Measurements from ENCODE around the gene INKA2. TPM values are rescaled to one million over a fixed set of nuclear protein-coding genes. Genes with fewer than 3 reads are reported as not detected.

The INKA2 gene
- total RNA-seq, 1 donor from 2014 or later, result 3.0 TPM

GRCh38 chr1:111734426-111734825 lies 4.8 kb downstream of the INKA2 start:
- no peak overlapping the region for H3K4me3 ChIP-seq (ENCODE audit: low read depth, low read length)
- no peak for TF ChIP-seq CTCF (IDR thresholded peaks at IDR 0.05; ENCODE audit: insufficient read depth, low read length, poor library complexity, severe bottlenecking)
- no peaks in the 10 kb centered on the region for H3K36me3 ChIP-seq (ENCODE audit: control insufficient read depth, insufficient read depth, low read length)
- H3K27me3 ChIP-seq (ENCODE audit: control insufficient read depth, insufficient read depth, low read length), result peaks cover 2% of the 10 kb centered on the region
- DNase-seq (ENCODE audit: low read depth), result no peak

- no peak for TF ChIP-seq CTCF (IDR thresholded peaks at IDR 0.05; ENCODE audit: insufficient read depth, low read length, poor library complexity, severe bottlenecking)
- no peak for DNase-seq (ENCODE audit: low read depth)
- H3K36me3 ChIP-seq (ENCODE audit: control insufficient read depth, insufficient read depth, low read length), result no peaks in the 10 kb centered on the region
- no peak overlapping the region for H3K4me3 ChIP-seq (ENCODE audit: low read depth, low read length)
- H3K27me3 ChIP-seq (ENCODE audit: control insufficient read depth, insufficient read depth, low read length), result peaks cover 2% of the 10 kb centered on the region
These were observed 5.2 kb downstream of the INKA2 start for GRCh38 chr1:111733992-111734341.

GRCh38 chr1:111733183-111733991 lies 5.8 kb downstream of the INKA2 start:
- DNase-seq (ENCODE audit: low read depth), result no peak
- Histone ChIP-seq H3K4me3 (ENCODE audit: low read depth, low read length) (no peak overlapping the region), H3K27me3 (ENCODE audit: control insufficient read depth, insufficient read depth, low read length) (peaks cover 2% of the 10 kb centered on the region), H3K36me3 (ENCODE audit: control insufficient read depth, insufficient read depth, low read length) (no peaks in the 10 kb centered on the region)
- no peak for TF ChIP-seq CTCF (IDR thresholded peaks at IDR 0.05; ENCODE audit: insufficient read depth, low read length, poor library complexity, severe bottlenecking)

- H3K4me3 ChIP-seq (ENCODE audit: low read depth, low read length), result no peak overlapping the region
- H3K27me3 ChIP-seq (ENCODE audit: control insufficient read depth, insufficient read depth, low read length), result peaks cover 2% of the 10 kb centered on the region
- no peaks in the 10 kb centered on the region for H3K36me3 ChIP-seq (ENCODE audit: control insufficient read depth, insufficient read depth, low read length)
- no peak for DNase-seq (ENCODE audit: low read depth)
- TF ChIP-seq CTCF (IDR thresholded peaks at IDR 0.05; ENCODE audit: insufficient read depth, low read length, poor library complexity, severe bottlenecking), result no peak
These were observed 6.5 kb downstream of the INKA2 start for GRCh38 chr1:111732718-111733117.

GRCh38 chr1:111731956-111732355 lies 7.2 kb downstream of the INKA2 start:
- no peak for TF ChIP-seq CTCF (IDR thresholded peaks at IDR 0.05; ENCODE audit: insufficient read depth, low read length, poor library complexity, severe bottlenecking)
- H3K27me3 ChIP-seq (ENCODE audit: control insufficient read depth, insufficient read depth, low read length), result no peaks in the 10 kb centered on the region
- no peaks in the 10 kb centered on the region for H3K36me3 ChIP-seq (ENCODE audit: control insufficient read depth, insufficient read depth, low read length)
- H3K4me3 ChIP-seq (ENCODE audit: low read depth, low read length), result no peak overlapping the region
- no peak for DNase-seq (ENCODE audit: low read depth)

- DNase-seq (ENCODE audit: low read depth), result no peak
- H3K4me3 ChIP-seq (ENCODE audit: low read depth, low read length), result no peak overlapping the region
- no peak for TF ChIP-seq CTCF (IDR thresholded peaks at IDR 0.05; ENCODE audit: insufficient read depth, low read length, poor library complexity, severe bottlenecking)
- no peaks in the 10 kb centered on the region for H3K27me3 ChIP-seq (ENCODE audit: control insufficient read depth, insufficient read depth, low read length)
- no peaks in the 10 kb centered on the region for H3K36me3 ChIP-seq (ENCODE audit: control insufficient read depth, insufficient read depth, low read length)
These were observed 8.5 kb downstream of the INKA2 start for GRCh38 chr1:111730706-111731105.

All from kidney epithelial cell (primary cell).